Mucosa of rectum (tissue), 2 donors: ENCODE measurements around the gene HSPBP1.

ENCODE experiments used
- H3K27ac ChIP-seq, 2 donors: one replicate each; pipeline ENCODE4 v1.7.0; 2013; ENCODE audit warnings: inconsistent platforms in 2 of 2, low read depth in 2 of 2, low read length in 2 of 2
- H3K27me3 ChIP-seq, 2 donors: one replicate each; pipeline ENCODE4 v1.7.0; 2013; ENCODE audit warnings: low read length in 2 of 2; ENCODE audit not compliant: control insufficient read depth in 2 of 2, insufficient read depth in 2 of 2
- H3K36me3 ChIP-seq, 2 donors: one replicate each; pipeline ENCODE4 v1.7.0; 2013; ENCODE audit warnings: low read length in 2 of 2; ENCODE audit not compliant: control insufficient read depth in 2 of 2, insufficient read depth in 2 of 2
- H3K4me1 ChIP-seq, 2 donors: one replicate each; pipeline ENCODE4 v1.7.0; 2013; ENCODE audit warnings: low read length in 2 of 2, mild to moderate bottlenecking in 1 of 2; ENCODE audit not compliant: control insufficient read depth in 2 of 2, insufficient read depth in 2 of 2
- H3K4me3 ChIP-seq, 2 donors: one replicate each; pipeline ENCODE4 v1.7.0; 2013; ENCODE audit warnings: low read length in 2 of 2
- H3K9ac ChIP-seq, 2 donors: one replicate each; pipeline ENCODE4 v1.7.0; 2013; ENCODE audit warnings: low read length in 2 of 2, low read depth in 1 of 2, mild to moderate bottlenecking in 1 of 2
- H3K9me3 ChIP-seq, 2 donors: one replicate each; pipeline ENCODE4 v1.7.0; 2013; ENCODE audit warnings: low read length in 2 of 2; ENCODE audit not compliant: control insufficient read depth in 2 of 2
- donor health status: healthy.
- donor health status: Normal muscosa, but diverticular disease.

HSPBP1 gene

DNA sequence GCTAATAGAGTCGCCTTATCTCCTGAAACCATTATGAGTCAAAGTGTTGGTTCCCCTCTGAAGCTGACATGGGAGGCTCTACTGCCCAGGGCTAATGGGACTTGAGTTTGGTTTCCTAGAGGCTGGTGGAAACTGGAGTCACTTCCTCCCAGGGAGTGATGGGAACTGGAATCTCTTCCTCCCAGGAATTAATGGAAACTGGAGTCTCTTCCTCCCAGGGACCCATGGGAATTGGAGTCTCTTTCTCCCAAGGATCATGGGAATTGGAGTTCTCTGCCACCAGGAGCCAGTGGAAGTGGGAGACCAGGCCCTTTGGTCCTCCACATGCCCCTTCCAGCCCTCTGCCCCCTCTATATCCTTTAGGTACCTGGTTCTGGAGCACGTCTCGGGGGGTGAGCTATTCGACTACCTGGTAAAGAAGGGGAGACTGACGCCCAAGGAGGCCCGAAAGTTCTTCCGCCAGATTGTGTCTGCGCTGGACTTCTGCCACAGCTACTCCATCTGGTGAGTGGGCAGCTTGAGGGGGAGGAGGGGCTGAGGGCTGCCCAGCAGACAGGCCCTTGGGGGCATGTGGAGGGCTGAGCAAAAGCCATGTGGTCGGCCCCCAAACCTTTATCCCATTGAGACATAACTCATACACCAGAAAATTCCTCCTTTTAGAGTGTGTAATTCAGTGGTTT lies 9.3 kb upstream of the HSPBP1 start:
- Histone ChIP-seq H3K27me3 (no peaks in the 10 kb centered on the region), H3K4me3 (no peak overlapping the region), H3K4me1 (no peaks in the 10 kb centered on the region), H3K9ac (no peak overlapping the region), H3K9me3 (no peaks in the 10 kb centered on the region), H3K27ac (no peak overlapping the region), H3K36me3 (no peaks in the 10 kb centered on the region)

DNA sequence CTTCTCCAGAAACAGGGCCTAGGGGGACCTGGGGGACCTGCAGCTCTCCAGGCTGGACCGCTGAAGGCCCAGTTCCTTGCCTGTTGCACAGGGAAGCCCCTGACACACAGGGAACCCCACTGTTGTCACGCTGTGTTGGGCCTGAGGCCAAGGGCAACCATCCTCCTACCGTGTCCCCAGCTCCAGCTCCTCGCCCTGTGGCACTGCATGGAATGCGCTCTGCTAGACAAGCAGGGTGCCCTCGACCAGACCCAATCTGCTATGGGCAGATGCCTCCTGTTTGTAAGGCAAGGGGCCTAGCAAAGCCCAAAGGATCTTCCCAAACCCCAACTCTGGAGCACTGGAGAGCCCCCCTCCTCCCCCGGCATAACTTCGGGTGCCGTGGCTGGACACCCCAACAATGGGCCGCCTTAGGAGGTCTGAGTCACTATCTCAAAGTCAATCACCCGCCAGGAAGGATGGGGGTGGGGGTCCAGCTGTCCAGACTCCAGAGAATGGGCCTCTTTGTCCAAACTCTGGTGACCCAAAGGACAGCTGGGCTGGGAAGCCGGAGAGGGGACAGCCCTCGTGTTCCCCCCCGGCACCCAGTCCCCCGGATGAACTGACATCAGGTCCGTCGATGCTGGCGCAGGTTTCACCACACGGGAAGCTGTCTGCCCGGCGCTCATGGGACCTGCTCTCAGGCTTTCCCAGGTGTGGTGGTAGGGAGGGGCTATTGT lies 7.6 kb upstream of the HSPBP1 start:
- no peak overlapping the region for H3K27ac ChIP-seq
- no peaks in the 10 kb centered on the region for H3K36me3 ChIP-seq
- H3K9me3 ChIP-seq: no peaks in the 10 kb centered on the region
- no peak overlapping the region for H3K9ac ChIP-seq
- no peak overlapping the region for H3K4me3 ChIP-seq
- H3K27me3 ChIP-seq: peaks cover 0 to 7% of the 10 kb centered on the region in 2 donors
- peaks cover 0 to 2% of the 10 kb centered on the region in 2 donors for H3K4me1 ChIP-seq

DNA sequence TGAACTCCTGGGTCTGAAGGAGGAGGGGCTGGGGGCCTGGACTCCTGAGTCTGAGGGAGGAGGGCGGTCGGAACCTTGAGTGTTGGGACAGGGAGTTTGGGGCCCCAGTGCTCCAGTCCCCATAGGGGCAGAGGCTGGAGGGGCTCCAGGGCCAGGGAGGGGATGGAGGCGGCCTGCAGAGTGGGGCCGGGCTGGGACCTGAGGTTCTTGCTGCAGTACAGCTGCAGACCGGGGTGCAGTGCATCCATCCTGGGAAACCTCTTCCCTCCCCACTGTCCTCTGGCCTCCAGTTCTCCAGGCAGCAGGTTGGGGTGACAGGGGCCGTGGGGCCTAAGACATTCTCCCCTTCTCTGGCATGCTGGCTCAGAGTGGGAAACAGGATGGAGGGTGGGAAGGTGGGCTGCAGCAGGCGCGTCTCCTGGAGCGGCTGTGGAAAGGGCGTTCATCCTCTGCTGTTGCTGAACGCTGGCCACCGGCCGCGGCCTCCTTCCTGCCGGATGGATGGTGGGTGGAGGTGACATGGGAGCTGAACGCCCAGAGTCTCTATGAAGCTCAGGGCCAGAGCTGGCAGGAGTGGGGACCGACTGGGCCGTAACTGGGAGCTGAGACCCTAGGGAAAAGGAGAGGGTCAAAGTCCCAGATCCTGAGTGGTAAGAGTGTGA lies 5.5 kb upstream of the HSPBP1 start:
- Histone ChIP-seq H3K9me3 (no peaks in the 10 kb centered on the region), H3K27me3 (peaks cover 0 to 7% of the 10 kb centered on the region in 2 donors), H3K36me3 (no peaks in the 10 kb centered on the region), H3K4me1 (peaks cover 0 to 6% of the 10 kb centered on the region in 2 donors), H3K27ac (no peak overlapping the region), H3K9ac (no peak overlapping the region), H3K4me3 (no peak overlapping the region)

DNA sequence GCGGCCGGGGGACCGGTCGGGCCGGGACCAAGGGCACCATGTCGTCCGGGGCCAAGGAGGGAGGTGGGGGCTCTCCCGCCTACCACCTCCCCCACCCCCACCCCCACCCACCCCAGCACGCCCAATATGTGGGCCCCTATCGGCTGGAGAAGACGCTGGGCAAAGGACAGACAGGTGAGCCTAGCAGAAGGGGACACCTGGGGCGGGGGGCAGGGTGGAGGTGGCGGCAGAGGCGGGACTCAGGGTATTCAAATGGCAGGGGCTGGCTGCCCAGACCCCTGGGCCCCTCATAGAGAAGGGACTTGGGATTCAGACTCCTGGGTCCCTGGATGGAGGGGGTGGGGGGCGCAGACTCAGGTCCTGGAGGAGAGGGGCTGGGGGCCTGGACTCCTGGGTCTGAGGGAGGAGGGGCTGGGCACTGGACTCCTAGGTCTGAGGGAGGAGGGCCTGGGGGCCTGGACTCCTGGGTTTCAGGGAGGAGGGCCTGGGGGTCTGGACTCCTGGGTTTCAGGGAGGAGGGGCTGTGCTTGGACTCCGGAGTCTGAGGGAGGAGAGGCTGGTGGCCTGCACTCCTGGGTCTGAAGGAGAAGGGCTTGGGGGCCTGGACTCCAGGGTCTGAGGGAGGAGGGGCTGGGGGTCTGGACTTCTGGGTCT lies 4.6 kb upstream of the HSPBP1 start:
- no peak overlapping the region for H3K27ac ChIP-seq

DNA sequence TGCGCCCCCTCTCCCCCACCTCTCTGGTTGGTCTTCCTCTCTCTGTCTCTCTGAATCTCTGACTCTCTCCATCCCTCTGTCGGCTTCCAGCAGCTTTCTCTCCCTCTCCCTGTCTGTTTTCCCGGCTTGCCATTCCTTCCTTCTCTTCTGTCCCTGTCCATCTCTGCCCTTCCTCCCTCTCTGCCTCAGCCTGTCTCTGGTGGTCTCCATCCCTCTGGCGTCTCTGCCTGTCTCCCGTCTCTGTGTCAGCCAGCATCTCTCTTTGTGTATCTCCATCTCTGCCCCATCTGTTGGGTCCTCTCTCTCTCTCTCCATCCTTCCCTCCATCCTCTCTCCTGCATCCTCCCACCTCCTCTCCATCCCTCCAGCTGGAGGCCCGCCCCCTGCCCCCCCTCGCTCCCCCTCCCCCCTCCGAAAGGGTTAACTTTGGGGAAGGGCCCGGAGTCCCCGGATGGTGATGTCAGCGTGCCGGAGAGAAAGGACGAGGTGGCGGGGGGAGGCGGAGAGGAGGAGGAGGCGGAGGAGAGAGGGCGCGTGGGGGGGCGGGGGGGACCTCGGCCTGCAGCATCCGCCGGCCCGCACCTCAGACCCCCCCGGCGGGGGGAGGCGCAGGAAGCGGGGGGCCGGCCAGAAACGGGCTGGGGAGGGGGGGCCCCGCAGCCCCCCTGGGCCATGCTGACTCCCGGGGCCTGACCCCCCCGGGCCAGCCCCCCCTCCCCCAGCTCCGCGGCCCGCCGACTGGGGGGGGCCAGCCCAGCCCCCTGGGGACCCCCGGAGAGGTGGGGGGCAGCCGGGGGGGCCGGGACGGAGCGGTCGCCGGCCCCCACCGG lies 3.9 kb upstream of the HSPBP1 start, which contains the start of gene BRSK1:
Gene BRSK1 (plus strand): TSS at position 450 of the 830 bp plus-strand sequence. CDS start 446 bp downstream, outside the sequence.
- Histone ChIP-seq H3K27me3 (peaks cover 0 to 7% of the 10 kb centered on the region in 2 donors), H3K36me3 (no peaks in the 10 kb centered on the region), H3K9me3 (no peaks in the 10 kb centered on the region), H3K4me3 (no peak within 1 kb of the TSS), H3K27ac (no peak within 1 kb of the TSS), H3K9ac (no peak within 1 kb of the TSS), H3K4me1 (peaks cover 5 to 6% of the 10 kb centered on the region in 2 donors)

More for the DNA sequence above, 4.6 kb upstream of the HSPBP1 start:
- H3K27me3 ChIP-seq: peaks cover 0 to 7% of the 10 kb centered on the region in 2 donors
- no peaks in the 10 kb centered on the region for H3K9me3 ChIP-seq
- H3K4me1 ChIP-seq: peaks cover 0 to 6% of the 10 kb centered on the region in 2 donors
- H3K4me3 ChIP-seq: no peak overlapping the region
- H3K9ac ChIP-seq: no peak overlapping the region
- H3K36me3 ChIP-seq: no peaks in the 10 kb centered on the region

DNA sequence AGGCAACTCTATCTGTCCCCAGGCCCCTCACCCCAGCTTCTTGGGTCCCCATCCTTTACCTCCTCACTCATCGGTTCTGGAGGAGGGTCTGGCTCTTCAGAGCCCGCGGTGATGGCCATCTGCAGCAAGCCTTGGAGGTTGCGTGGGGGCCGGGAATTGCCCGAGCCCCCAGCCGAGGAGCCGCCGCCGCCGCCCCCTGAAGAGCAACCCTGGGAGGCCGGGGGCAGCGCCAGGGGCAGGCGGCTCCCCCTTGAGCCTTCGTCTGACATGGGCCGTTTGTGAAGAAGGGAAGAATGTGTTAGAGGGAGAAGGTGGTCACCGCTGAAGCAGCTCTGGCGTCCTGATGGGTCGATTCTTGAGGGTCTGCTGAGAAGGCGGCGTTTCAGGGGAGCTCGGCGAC lies 570 bp downstream of the HSPBP1 start:
- peaks cover 13 to 15% of the 10 kb centered on the region in 2 donors for H3K4me1 ChIP-seq
- peaks cover 8 to 14% of the 10 kb centered on the region in 2 donors for H3K36me3 ChIP-seq
- no peaks in the 10 kb centered on the region for H3K9me3 ChIP-seq
- H3K9ac ChIP-seq: peak overlapping the region; percentile 63 to 68
- peak overlapping the region; percentile 77 to 87 for H3K27ac ChIP-seq
- H3K27me3 ChIP-seq: peaks cover 0 to 7% of the 10 kb centered on the region in 2 donors
- H3K4me3 ChIP-seq: peak overlapping the region; percentile 86 to 94

DNA sequence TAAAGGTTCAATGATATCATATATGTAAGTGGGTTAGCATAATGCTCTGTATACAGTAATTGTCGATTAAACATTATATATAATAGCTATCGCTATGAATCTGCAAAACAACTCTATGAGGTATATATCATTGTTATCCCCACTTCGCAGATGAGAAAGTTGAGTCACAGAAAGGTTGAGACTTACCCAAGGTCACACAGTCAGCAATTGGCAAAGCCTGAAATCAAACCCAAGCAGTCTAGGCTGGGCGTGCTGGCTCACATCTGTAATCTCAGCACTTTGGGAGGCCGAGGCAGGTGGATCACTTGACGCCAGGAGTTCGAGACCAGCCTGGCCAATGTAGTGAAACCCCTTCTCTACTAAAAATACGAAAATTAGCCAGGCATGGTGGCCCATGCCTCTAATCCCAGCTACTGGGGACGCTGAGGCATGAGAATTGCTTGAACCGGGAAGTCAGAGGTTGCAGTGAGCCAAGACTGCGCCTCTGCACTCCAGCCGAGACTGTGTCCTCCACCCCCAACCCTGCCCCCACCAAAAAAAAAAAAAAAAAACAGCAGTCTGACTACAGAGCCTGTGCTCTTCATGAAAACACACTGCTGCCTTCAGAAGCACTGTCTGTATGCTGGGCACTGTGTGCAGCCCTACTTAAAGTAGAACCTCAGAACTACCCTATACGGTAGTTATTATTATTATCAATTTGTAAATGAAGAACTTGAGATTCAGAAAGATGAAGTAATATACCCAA lies 1.3 kb downstream of the HSPBP1 start:
- Histone ChIP-seq H3K27me3 (peaks cover 0 to 6% of the 10 kb centered on the region in 2 donors), H3K9me3 (no peaks in the 10 kb centered on the region), H3K36me3 (peaks cover 12 to 19% of the 10 kb centered on the region in 2 donors), H3K9ac (no peak overlapping the region), H3K27ac (no peak overlapping the region), H3K4me3 (peak overlapping the region; percentile 42 to 86), H3K4me1 (peaks cover 12 to 15% of the 10 kb centered on the region in 2 donors)

DNA sequence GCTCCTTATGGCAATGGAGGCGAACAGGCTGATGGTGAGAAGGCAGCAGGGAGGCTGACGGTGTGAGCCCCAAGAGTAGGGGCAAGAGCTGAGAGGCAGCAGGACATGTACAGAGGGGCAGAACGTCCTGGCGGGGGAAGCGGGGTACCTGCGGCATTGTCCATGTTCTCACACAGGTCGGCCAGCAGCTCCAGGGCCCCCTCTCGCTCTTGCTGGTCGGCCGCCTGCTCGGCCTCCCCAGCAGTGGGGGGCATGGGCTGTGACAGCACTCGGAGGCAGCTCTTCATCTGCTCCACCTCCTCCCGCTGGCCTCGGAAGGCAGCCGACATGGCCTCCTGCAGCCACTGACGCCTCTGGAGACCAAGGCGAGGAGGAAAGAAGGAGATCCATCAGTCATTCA lies 2.4 kb downstream of the HSPBP1 start:
- Histone ChIP-seq H3K4me1 (peaks cover 11 to 15% of the 10 kb centered on the region in 2 donors), H3K9ac (no peak overlapping the region), H3K36me3 (peaks cover 14 to 24% of the 10 kb centered on the region in 2 donors), H3K4me3 (no peak overlapping the region), H3K27ac (peak overlapping the region; percentile 41 to 61), H3K27me3 (no peaks in the 10 kb centered on the region), H3K9me3 (no peaks in the 10 kb centered on the region)
